SU-DHL-6 (cell line): ENCODE results near the gene C1QTNF5.

Experiments
- CTCF ChIP-seq: fragments of 200-600 bp; sonication (generic); IDR thresholded peaks from one replicate; pipeline ENCODE4 v1.5.1; 2017; ENCODE audit warnings: antibody characterized with exemption, mild to moderate bottlenecking, low read length, moderate library complexity; ENCODE audit not compliant: insufficient read depth, poor library complexity, severe bottlenecking
- EZH2phosphoT487 ChIP-seq: fragments of 200-600 bp; sonication (generic), shearing (Covaris generic); conservative IDR thresholded peaks from 2 replicates; pipeline ENCODE4 v1.6.1; 2018; ENCODE audit warnings: mild to moderate bottlenecking, antibody characterized with exemption, low read length, moderate library complexity, mixed read lengths

- TF ChIP-seq CTCF (no peak), EZH2phosphoT487 (no peak)
These were observed 49.7 kb downstream of the C1QTNF5 start for GRCh38 chr11:119290894-119291497.
